DOHH2 (cell line): Measurements from ENCODE around the gene COL11A2.

Experiments used
- H3F3A ChIP-seq: fragments of 200-600 bp; sonication (generic), shearing (Covaris generic); 2 replicates; pipeline ENCODE4 v1.6.0; 2016; ENCODE audit warnings: antibody characterized with exemption, mild to moderate bottlenecking; ENCODE audit not compliant: control insufficient read depth, insufficient read depth
- H3K27ac ChIP-seq: fragments of 200-600 bp; sonication (generic); 2 replicates; pipeline ENCODE4 v1.5.1; 2014; ENCODE audit warnings: low read depth, mild to moderate bottlenecking, low read length, moderate library complexity
- H3K27me3 ChIP-seq: fragments of 200-600 bp; sonication (generic); 2 replicates; pipeline ENCODE4 v1.6.1; 2014; ENCODE audit warnings: mild to moderate bottlenecking, low read length, mixed read lengths; ENCODE audit not compliant: control insufficient read depth
- H3K36me3 ChIP-seq: fragments of 200-600 bp; sonication (generic); 2 replicates; pipeline ENCODE4 v1.6.1; 2014; ENCODE audit warnings: mild to moderate bottlenecking, low read length, moderate library complexity, mixed read lengths; ENCODE audit not compliant: control insufficient read depth
- H3K4me1 ChIP-seq: fragments of 200-600 bp; sonication (generic); 2 replicates; pipeline ENCODE4 v1.6.1; 2014; ENCODE audit warnings: mild to moderate bottlenecking, low read length, mixed read lengths; ENCODE audit not compliant: control insufficient read depth
- H3K4me2 ChIP-seq: fragments of 200-600 bp; sonication (generic); 2 replicates; pipeline ENCODE4 v1.6.0; 2014; ENCODE audit warnings: mild to moderate bottlenecking, low read length, moderate library complexity
- H3K4me3 ChIP-seq: fragments of 200-600 bp; sonication (generic); 2 replicates; pipeline ENCODE4 v1.5.1; 2014; ENCODE audit warnings: mild to moderate bottlenecking, low read length, mixed read lengths
- H3K79me2 ChIP-seq: fragments of 200-600 bp; sonication (generic); 2 replicates; pipeline ENCODE4 v1.6.1; 2014; ENCODE audit warnings: mild to moderate bottlenecking, low read length, mixed read lengths; ENCODE audit not compliant: control insufficient read depth
- H3K9me2 ChIP-seq: fragments of 200-600 bp; sonication (generic); replicated peaks from 2 replicates; pipeline ENCODE4 v1.6.1; 2014; ENCODE audit warnings: mild to moderate bottlenecking, low read length, mixed read lengths; ENCODE audit not compliant: control insufficient read depth
- H3K9me3 ChIP-seq: fragments of 200-600 bp; sonication (generic); 2 replicates; pipeline ENCODE4 v1.6.1; 2014; ENCODE audit warnings: antibody characterized with exemption, low read length, mixed read lengths; ENCODE audit not compliant: control insufficient read depth, insufficient read depth
- H4K20me1 ChIP-seq: fragments of 200-600 bp; sonication (generic); 2 replicates; pipeline ENCODE4 v1.6.0; 2014; ENCODE audit warnings: low read depth, mild to moderate bottlenecking, antibody characterized with exemption, low read length, moderate library complexity; ENCODE audit not compliant: control insufficient read depth, insufficient read depth
- EZH2phosphoT487 ChIP-seq: fragments of 200-600 bp; sonication (generic); IDR thresholded peaks from 2 replicates; pipeline ENCODE4 v1.6.1; 2017; ENCODE audit warnings: borderline replicate concordance, mild to moderate bottlenecking, antibody characterized with exemption, low read length, moderate library complexity, mixed read lengths
- TF ChIP-seq, protein P1 (sequence below): fragments of 200-600 bp; sonication (generic); IDR thresholded peaks from one replicate; pipeline ENCODE4 v1.5.1; 2014; ENCODE audit warnings: antibody characterized with exemption, mild to moderate bottlenecking, low read depth, low read length; ENCODE audit not compliant: poor library complexity, severe bottlenecking

COL11A2 gene

GRCh38 chr6:33160096-33160495 is 32.2 kb downstream of the COL11A2 start:
- Histone ChIP-seq H3K79me2 (no peaks in the 10 kb centered on the region), H3K27me3 (0 out of 2 replicates have a peak, but pooled peaks cover 3% of the 10 kb centered on the region), H3K4me3 (no peak overlapping the region), H3K4me2 (no peak overlapping the region), H3F3A (no peaks in the 10 kb centered on the region), H3K9me3 (no peaks in the 10 kb centered on the region), H3K27ac (no peak overlapping the region), H3K9me2 (no peaks in the 10 kb centered on the region), H4K20me1 (no peaks in the 10 kb centered on the region), H3K36me3 (no peaks in the 10 kb centered on the region), H3K4me1 (peaks cover 23% of the 10 kb centered on the region)
- TF ChIP-seq, protein P1, sequence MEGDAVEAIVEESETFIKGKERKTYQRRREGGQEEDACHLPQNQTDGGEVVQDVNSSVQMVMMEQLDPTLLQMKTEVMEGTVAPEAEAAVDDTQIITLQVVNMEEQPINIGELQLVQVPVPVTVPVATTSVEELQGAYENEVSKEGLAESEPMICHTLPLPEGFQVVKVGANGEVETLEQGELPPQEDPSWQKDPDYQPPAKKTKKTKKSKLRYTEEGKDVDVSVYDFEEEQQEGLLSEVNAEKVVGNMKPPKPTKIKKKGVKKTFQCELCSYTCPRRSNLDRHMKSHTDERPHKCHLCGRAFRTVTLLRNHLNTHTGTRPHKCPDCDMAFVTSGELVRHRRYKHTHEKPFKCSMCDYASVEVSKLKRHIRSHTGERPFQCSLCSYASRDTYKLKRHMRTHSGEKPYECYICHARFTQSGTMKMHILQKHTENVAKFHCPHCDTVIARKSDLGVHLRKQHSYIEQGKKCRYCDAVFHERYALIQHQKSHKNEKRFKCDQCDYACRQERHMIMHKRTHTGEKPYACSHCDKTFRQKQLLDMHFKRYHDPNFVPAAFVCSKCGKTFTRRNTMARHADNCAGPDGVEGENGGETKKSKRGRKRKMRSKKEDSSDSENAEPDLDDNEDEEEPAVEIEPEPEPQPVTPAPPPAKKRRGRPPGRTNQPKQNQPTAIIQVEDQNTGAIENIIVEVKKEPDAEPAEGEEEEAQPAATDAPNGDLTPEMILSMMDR, result no peak
- no peak for TF ChIP-seq EZH2phosphoT487

DNA sequence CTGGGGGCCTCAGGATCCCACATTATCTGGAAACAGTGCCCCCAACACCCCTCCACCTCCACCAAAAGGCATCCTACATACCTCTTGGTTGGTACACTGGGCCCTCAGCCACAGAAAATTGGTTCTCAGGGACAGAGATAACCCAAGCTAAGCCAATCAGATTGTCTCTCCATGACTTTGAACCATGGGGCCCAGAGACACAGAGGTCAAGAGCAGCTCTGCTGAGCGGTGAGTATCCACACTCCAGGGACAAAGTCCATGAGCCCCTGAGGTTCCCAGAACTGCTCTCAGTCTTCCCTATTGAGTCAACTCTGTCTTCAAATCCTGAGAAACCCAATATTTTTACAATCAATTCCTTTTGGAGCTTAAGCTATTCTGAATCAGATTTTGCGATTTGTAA is 35.3 kb downstream of the COL11A2 start:
- no peak overlapping the region for H3K27ac ChIP-seq
- no peaks in the 10 kb centered on the region for H3K9me2 ChIP-seq
- H3K4me1 ChIP-seq, result peaks cover 20% of the 10 kb centered on the region
- no peaks in the 10 kb centered on the region for H3K9me3 ChIP-seq
- no peak overlapping the region for H3K4me2 ChIP-seq
- no peak overlapping the region for H3K4me3 ChIP-seq
- TF ChIP-seq EZH2phosphoT487, result no peak
- no peaks in the 10 kb centered on the region for H3K27me3 ChIP-seq
- no peaks in the 10 kb centered on the region for H4K20me1 ChIP-seq
- H3K79me2 ChIP-seq, result no peaks in the 10 kb centered on the region
- H3K36me3 ChIP-seq, result no peaks in the 10 kb centered on the region
- H3F3A ChIP-seq, result no peaks in the 10 kb centered on the region

GRCh38 chr6:33156561-33156960 is 35.7 kb downstream of the COL11A2 start:
- H3K4me1 ChIP-seq, result peaks cover 16% of the 10 kb centered on the region
- H3K4me2 ChIP-seq, result no peak overlapping the region
- no peaks in the 10 kb centered on the region for H3K36me3 ChIP-seq
- no peaks in the 10 kb centered on the region for H3F3A ChIP-seq
- H3K9me2 ChIP-seq, result no peaks in the 10 kb centered on the region
- no peak overlapping the region for H3K27ac ChIP-seq
- H3K4me3 ChIP-seq, result no peak overlapping the region
- H3K9me3 ChIP-seq, result peaks cover 1% of the 10 kb centered on the region
- H3K79me2 ChIP-seq, result no peaks in the 10 kb centered on the region
- H3K27me3 ChIP-seq, result no peaks in the 10 kb centered on the region
- TF ChIP-seq, protein P1, result no peak
- TF ChIP-seq EZH2phosphoT487, result no peak
- H4K20me1 ChIP-seq, result no peaks in the 10 kb centered on the region

DNA sequence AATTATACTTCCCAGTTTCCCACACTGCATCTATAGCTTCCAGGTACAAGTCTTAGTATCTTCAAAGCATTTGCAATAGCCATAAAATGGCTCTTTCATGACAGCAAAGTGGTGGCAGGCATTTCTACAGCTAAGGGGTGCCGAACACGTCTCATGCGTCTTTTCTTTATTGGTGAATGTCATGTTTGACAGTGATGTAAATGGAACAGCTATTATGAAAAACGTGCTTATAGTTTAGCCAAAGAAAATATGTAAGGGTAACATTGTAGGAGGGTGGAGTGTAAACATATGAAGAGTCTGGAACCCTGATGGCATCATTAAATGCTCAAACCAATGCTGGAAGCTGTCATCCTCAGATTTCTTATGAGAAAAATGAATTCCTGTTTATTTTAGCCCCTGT is 37.9 kb downstream of the COL11A2 start:
- Histone ChIP-seq H3K27ac (no peak overlapping the region), H3K4me3 (no peak overlapping the region), H3K9me3 (peaks cover 3% of the 10 kb centered on the region)

More for the DNA sequence above, 37.9 kb downstream of the COL11A2 start:
- H3K4me1 ChIP-seq, result no peaks in the 10 kb centered on the region
- no peak for TF ChIP-seq EZH2phosphoT487
- TF ChIP-seq, protein P1, result no peak
- no peaks in the 10 kb centered on the region for H3K36me3 ChIP-seq
- no peaks in the 10 kb centered on the region for H4K20me1 ChIP-seq
- no peak overlapping the region for H3K4me2 ChIP-seq
- no peaks in the 10 kb centered on the region for H3K9me2 ChIP-seq
- H3K27me3 ChIP-seq, result peaks cover 8% of the 10 kb centered on the region
- no peaks in the 10 kb centered on the region for H3F3A ChIP-seq
- no peaks in the 10 kb centered on the region for H3K79me2 ChIP-seq
